Skeletal muscle satellite cell (primary cell): ENCODE data around the gene TSPAN18.
"Not testable (repeated sequence)": the region's sequence is repeated elsewhere in the genome, so short reads cannot be mapped to it uniquely, and the experiment has no call there.

Source experiments
- H3K27me3 ChIP-seq: 2 replicates; pipeline ENCODE4 v1.7.0; 2013; ENCODE audit warnings: low read length; ENCODE audit not compliant: control insufficient read depth, insufficient read depth
- H3K36me3 ChIP-seq: 2 replicates; pipeline ENCODE4 v1.7.0; 2013; ENCODE audit warnings: mild to moderate bottlenecking, control low read depth, low read length; ENCODE audit not compliant: insufficient read depth
- H3K4me1 ChIP-seq: 2 replicates; pipeline ENCODE4 v1.7.0; 2013; ENCODE audit warnings: low read length; ENCODE audit not compliant: control insufficient read depth, insufficient read depth
- H3K4me2 ChIP-seq: 2 replicates; pipeline ENCODE4 v1.7.0; 2013; ENCODE audit warnings: mild to moderate bottlenecking, low read length
- H3K4me3 ChIP-seq: 2 replicates; pipeline ENCODE4 v1.7.0; 2013; ENCODE audit warnings: low read length
- H3K9ac ChIP-seq: 2 replicates; pipeline ENCODE4 v1.7.0; 2013; ENCODE audit warnings: mild to moderate bottlenecking, low read depth, low read length, moderate library complexity
- H3K9me3 ChIP-seq: replicated peaks from 2 replicates; pipeline ENCODE4 v1.7.0; 2013; ENCODE audit warnings: mild to moderate bottlenecking, control low read depth, low read length

The TSPAN18 gene

GRCh38 chr11:44861849-44862557 lies 135.2 kb downstream of the TSPAN18 start:
- Histone ChIP-seq H3K27me3 (peaks cover 71% of the 10 kb centered on the region), H3K9ac (peak overlapping the region; percentile 50), H3K4me3 (peak overlapping the region; percentile 11), H3K4me1 (peaks cover 20% of the 10 kb centered on the region), H3K9me3 (no peaks in the 10 kb centered on the region), H3K4me2 (peak overlapping the region; percentile 60), H3K36me3 (no peaks in the 10 kb centered on the region)

- Histone ChIP-seq H3K4me3 (no peak overlapping the region), H3K9me3 (no peaks in the 10 kb centered on the region), H3K4me2 (no peak overlapping the region), H3K27me3 (peaks cover 68% of the 10 kb centered on the region), H3K9ac (no peak overlapping the region), H3K4me1 (peaks cover 20% of the 10 kb centered on the region), H3K36me3 (no peaks in the 10 kb centered on the region)
Measured at GRCh38 chr11:44862558-44863101, 135.9 kb downstream of the TSPAN18 start.

GRCh38 chr11:44863231-44863630 lies 136.5 kb downstream of the TSPAN18 start:
- Histone ChIP-seq H3K36me3 (no peaks in the 10 kb centered on the region), H3K27me3 (peaks cover 68% of the 10 kb centered on the region)

GRCh38 chr11:44865866-44866272 lies 139.1 kb downstream of the TSPAN18 start:
- no peak overlapping the region for H3K4me2 ChIP-seq
- no peak overlapping the region for H3K4me3 ChIP-seq
- no peaks in the 10 kb centered on the region for H3K9me3 ChIP-seq
- peaks cover 64% of the 10 kb centered on the region for H3K27me3 ChIP-seq
- no peaks in the 10 kb centered on the region for H3K36me3 ChIP-seq
- H3K4me1 ChIP-seq, result peaks cover 20% of the 10 kb centered on the region
- H3K9ac ChIP-seq, result no peak overlapping the region

More at GRCh38 chr11:44863231-44863630, 136.5 kb downstream of the TSPAN18 start:
- peaks cover 20% of the 10 kb centered on the region for H3K4me1 ChIP-seq
- H3K9me3 ChIP-seq, result no peaks in the 10 kb centered on the region
- no peak overlapping the region for H3K9ac ChIP-seq
- H3K4me3 ChIP-seq, result no peak overlapping the region
- H3K4me2 ChIP-seq, result no peak overlapping the region

GRCh38 chr11:44866286-44866685 lies 139.5 kb downstream of the TSPAN18 start:
- Histone ChIP-seq H3K27me3 (peaks cover 68% of the 10 kb centered on the region), H3K4me2 (no peak overlapping the region), H3K4me1 (peaks cover 20% of the 10 kb centered on the region)

GRCh38 chr11:44868021-44868420 lies 141.3 kb downstream of the TSPAN18 start:
- Histone ChIP-seq H3K4me1 (peaks cover 5% of the 10 kb centered on the region), H3K4me2 (no peak overlapping the region), H3K27me3 (peaks cover 75% of the 10 kb centered on the region), H3K4me3 (no peak overlapping the region), H3K36me3 (no peaks in the 10 kb centered on the region), H3K9me3 (no peaks in the 10 kb centered on the region), H3K9ac (no peak overlapping the region)

More at GRCh38 chr11:44866286-44866685, 139.5 kb downstream of the TSPAN18 start:
- no peaks in the 10 kb centered on the region for H3K9me3 ChIP-seq
- no peak overlapping the region for H3K9ac ChIP-seq
- H3K4me3 ChIP-seq, result no peak overlapping the region
- no peaks in the 10 kb centered on the region for H3K36me3 ChIP-seq

GRCh38 chr11:44868455-44869421 lies 142.0 kb downstream of the TSPAN18 start:
- H3K4me2 ChIP-seq, result no peak overlapping the region
- no peaks in the 10 kb centered on the region for H3K36me3 ChIP-seq
- H3K4me1 ChIP-seq, result no peaks in the 10 kb centered on the region
- H3K9ac ChIP-seq, result no peak overlapping the region
- no peak overlapping the region for H3K4me3 ChIP-seq
- peaks cover 76% of the 10 kb centered on the region for H3K27me3 ChIP-seq
- no peaks in the 10 kb centered on the region for H3K9me3 ChIP-seq

- Histone ChIP-seq H3K4me3 (no peak overlapping the region), H3K4me2 (no peak overlapping the region), H3K4me1 (no peaks in the 10 kb centered on the region), H3K27me3 (peaks cover 82% of the 10 kb centered on the region), H3K36me3 (no peaks in the 10 kb centered on the region), H3K9me3 (no peaks in the 10 kb centered on the region), H3K9ac (no peak overlapping the region)
Measured at GRCh38 chr11:44870181-44870580, 143.4 kb downstream of the TSPAN18 start.

- Histone ChIP-seq H3K4me2 (no peak overlapping the region), H3K9me3 (no peaks in the 10 kb centered on the region), H3K4me1 (no peaks in the 10 kb centered on the region), H3K9ac (no peak overlapping the region), H3K27me3 (peaks cover 81% of the 10 kb centered on the region), H3K36me3 (no peaks in the 10 kb centered on the region), H3K4me3 (no peak overlapping the region)
Measured at GRCh38 chr11:44870615-44871176, 143.9 kb downstream of the TSPAN18 start.

GRCh38 chr11:44871682-44872081 lies 144.9 kb downstream of the TSPAN18 start:
- H3K4me1 ChIP-seq, H3K4me3 ChIP-seq, H3K4me2 ChIP-seq, H3K9me3 ChIP-seq, H3K36me3 ChIP-seq, H3K9ac ChIP-seq: not testable (repeated sequence)
- H3K27me3 ChIP-seq, result peaks cover 80% of the 10 kb centered on the region

GRCh38 chr11:44872556-44872955 lies 145.8 kb downstream of the TSPAN18 start:
- Histone ChIP-seq H3K4me2 (no peak overlapping the region), H3K27me3 (peaks cover 83% of the 10 kb centered on the region), H3K9ac (no peak overlapping the region), H3K4me1 (no peaks in the 10 kb centered on the region), H3K4me3 (no peak overlapping the region), H3K9me3 (no peaks in the 10 kb centered on the region), H3K36me3 (no peaks in the 10 kb centered on the region)
